Lung (tissue), 12 donors: ENCODE measurements around the gene APOO. TPM values are rescaled to one million over a fixed set of nuclear protein-coding genes. Genes with fewer than 3 reads are reported as not detected.
A peak's percentile ranks its signal among the peaks of the same experiment; 100 is the strongest.

Experiments
- ATAC-seq: fragments of 200-7000 bp; cut with Tn5 transposase; one replicate; pipeline ENCODE4 v1.9.1; 2020; ENCODE audit warnings: moderate number of reproducible peaks; ENCODE audit not compliant: insufficient read depth, low FRiP score
- DNase-seq, 3 donors: peaks; one replicate each; pipeline ENCODE4 v3.0.0-alpha.2; 2013 to 2017
- H3K27ac ChIP-seq, 2 donors: one replicate each; pipeline ENCODE4 v1.5.1; 2013; ENCODE audit warnings: mild to moderate bottlenecking in 2 of 2, moderate library complexity in 2 of 2, control low read depth in 1 of 2, inconsistent platforms in 1 of 2, low read depth in 1 of 2, low read length in 1 of 2
- H3K27me3 ChIP-seq, 3 donors: one replicate each; pipeline ENCODE4 v1.5.1; 2013; ENCODE audit warnings: low read length in 2 of 3; ENCODE audit not compliant: control insufficient read depth in 3 of 3, insufficient read depth in 3 of 3
- H3K36me3 ChIP-seq, 4 donors: one replicate each; pipeline ENCODE4 v1.5.1; 2013; ENCODE audit warnings: low read length in 4 of 4, mild to moderate bottlenecking in 1 of 4, moderate library complexity in 1 of 4; ENCODE audit not compliant: control insufficient read depth in 4 of 4, insufficient read depth in 4 of 4
- H3K4me1 ChIP-seq, 5 donors: one replicate each; pipeline ENCODE4 v1.5.1; 2013; ENCODE audit warnings: low read length in 5 of 5, mild to moderate bottlenecking in 2 of 5, moderate library complexity in 1 of 5; ENCODE audit not compliant: control insufficient read depth in 5 of 5, insufficient read depth in 5 of 5
- H3K4me3 ChIP-seq: one replicate; pipeline ENCODE4 v1.5.1; 2013; ENCODE audit warnings: mild to moderate bottlenecking, control low read depth, moderate library complexity
- H3K9ac ChIP-seq, 2 donors: one replicate each; pipeline ENCODE4 v1.5.1; 2013; ENCODE audit warnings: low read length in 2 of 2, control low read depth in 1 of 2; ENCODE audit not compliant: insufficient read depth in 1 of 2
- H3K9me3 ChIP-seq, 4 donors: one replicate each; pipeline ENCODE4 v1.5.1; 2013; ENCODE audit warnings: low read length in 3 of 4, mild to moderate bottlenecking in 1 of 4, moderate library complexity in 1 of 4; ENCODE audit not compliant: control insufficient read depth in 4 of 4, insufficient read depth in 3 of 4
- WGBS, 2 donors: extraction: QIAGEN DNeasy Blood & Tissue Kit; methylation state at CpG; one replicate each; pipeline ENCODE4 v1.1.7; 2013; 5-methylcytosine and 5-hydroxymethylcytosine counted together
- polyA plus RNA-seq, 2 donors: library from polyadenylated mRNA; stranded (reverse); fragments of 200-250 nt; gene quantifications; one replicate each; pipeline ENCODE4 v1.2.1, GENCODE V29; 2013
- total RNA-seq, 2 donors: library from RNA; depleted of rRNA in 1 of 2; stranded (reverse); fragments of >200 nt in 1 of 2; gene quantifications; one replicate each; pipeline ENCODE4 v1.2.1, GENCODE V29; 2014 to 2021
- TF ChIP-seq, protein P1 (sequence below): IDR thresholded peaks from 2 replicates; pipeline ENCODE4 v1.5.1; 2012; ENCODE audit warnings: mild to moderate bottlenecking; ENCODE audit errors: control extremely low read depth, extremely low read depth
- donor health status: control.
- donor health status: control.
- donor health status: Bipolar disorder and iron deficiency.
- donor health status: healthy.
- donor health status: DM: yes; HTN: yes; CAD: no.

Gene APOO
- total and polyA plus RNA-seq, 4 donors: 8.9 to 25.0 (median 22.6) TPM

DNA sequence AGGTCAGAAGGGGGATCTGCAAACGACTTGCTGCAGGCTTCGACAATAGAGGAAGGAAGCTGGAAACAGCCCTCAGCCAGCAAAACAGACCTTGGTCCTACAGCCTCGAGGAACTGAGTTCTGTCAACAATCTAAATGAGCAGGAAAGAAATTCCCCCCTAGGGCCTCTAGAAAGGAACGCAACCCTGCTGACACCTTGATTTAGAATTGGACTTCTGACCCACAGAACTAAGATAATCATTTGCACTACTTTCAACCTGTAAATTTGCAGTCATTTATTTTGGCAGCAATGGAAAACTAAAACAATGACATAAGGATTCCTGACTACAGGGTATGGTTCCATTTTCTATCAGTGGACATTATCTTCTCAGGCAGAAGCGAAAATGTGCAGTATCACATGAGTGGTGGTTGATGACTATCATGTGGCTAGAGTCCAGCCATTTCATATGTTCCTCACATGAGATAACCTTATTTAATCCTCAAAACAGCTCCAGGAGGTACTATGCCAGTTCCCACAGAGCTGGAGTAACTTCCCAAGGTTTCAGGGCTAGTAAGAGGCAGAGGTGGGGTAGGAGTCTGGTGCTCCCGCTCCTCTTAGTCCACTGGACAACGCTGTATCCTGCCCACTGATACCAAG, 63.1 kb downstream of the APOO start:
- Histone ChIP-seq H3K27ac (peak overlapping the region; percentile 12 to 83), H3K4me1 (peaks cover 0 to 15% (median 4%) of the 10 kb centered on the region in 5 donors), H3K9ac (peak overlapping the region in 1 of 2 donors; percentile 14), H3K4me3 (no peak overlapping the region), H3K27me3 (peaks cover 0 to 5% (median 3%) of the 10 kb centered on the region in 3 donors), H3K9me3 (peaks cover 0 to 2% (median 0%) of the 10 kb centered on the region in 4 donors), H3K36me3 (no peaks in the 10 kb centered on the region)
- 32 to 40% methylated on average over 7 of the region's 7 CpGs for WGBS, 2 donors
- ATAC-seq: no peak
- peak in 2 of 3 donors; percentile 50 to 51 for DNase-seq
- TF ChIP-seq, protein P1, sequence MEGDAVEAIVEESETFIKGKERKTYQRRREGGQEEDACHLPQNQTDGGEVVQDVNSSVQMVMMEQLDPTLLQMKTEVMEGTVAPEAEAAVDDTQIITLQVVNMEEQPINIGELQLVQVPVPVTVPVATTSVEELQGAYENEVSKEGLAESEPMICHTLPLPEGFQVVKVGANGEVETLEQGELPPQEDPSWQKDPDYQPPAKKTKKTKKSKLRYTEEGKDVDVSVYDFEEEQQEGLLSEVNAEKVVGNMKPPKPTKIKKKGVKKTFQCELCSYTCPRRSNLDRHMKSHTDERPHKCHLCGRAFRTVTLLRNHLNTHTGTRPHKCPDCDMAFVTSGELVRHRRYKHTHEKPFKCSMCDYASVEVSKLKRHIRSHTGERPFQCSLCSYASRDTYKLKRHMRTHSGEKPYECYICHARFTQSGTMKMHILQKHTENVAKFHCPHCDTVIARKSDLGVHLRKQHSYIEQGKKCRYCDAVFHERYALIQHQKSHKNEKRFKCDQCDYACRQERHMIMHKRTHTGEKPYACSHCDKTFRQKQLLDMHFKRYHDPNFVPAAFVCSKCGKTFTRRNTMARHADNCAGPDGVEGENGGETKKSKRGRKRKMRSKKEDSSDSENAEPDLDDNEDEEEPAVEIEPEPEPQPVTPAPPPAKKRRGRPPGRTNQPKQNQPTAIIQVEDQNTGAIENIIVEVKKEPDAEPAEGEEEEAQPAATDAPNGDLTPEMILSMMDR: no peak

DNA sequence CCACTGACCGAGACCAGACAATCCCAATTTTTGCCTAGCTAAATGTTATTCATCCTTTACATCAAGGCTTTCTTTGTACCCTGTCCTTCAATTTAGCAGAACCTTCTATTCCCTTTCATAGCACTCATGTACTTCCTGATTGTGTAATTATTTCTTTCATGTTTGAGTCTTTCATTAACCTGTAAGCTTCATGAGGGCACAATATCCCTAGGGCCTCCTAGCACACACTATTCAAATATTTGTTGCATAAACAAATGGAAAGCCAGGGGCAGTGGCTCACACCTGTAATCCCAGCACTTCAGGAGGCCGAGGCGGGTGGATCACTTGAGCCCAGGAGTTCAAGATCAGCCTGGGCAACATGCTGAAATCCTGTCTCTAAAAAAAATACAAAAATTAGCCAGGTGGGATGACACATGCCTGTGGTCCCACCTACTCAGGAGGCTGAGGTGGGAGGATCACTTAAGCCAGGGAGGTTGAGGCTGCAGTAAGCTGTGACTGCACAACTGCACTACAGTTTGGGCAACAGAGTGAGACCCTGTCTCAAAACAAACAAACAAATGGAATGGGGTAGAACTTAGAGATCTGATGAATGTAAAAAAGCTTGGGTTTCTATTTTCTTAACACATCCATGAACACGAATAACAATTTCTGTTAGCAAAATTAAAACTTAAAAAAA, 65.8 kb downstream of the APOO start:
- H3K4me3 ChIP-seq: no peak overlapping the region
- peaks cover 0 to 5% (median 3%) of the 10 kb centered on the region in 3 donors for H3K27me3 ChIP-seq
- no peaks in the 10 kb centered on the region for H3K36me3 ChIP-seq
- WGBS, 2 donors: 82 to 89% methylated on average over 4 of the region's 4 CpGs
- H3K9me3 ChIP-seq: peaks cover 0 to 2% (median 0%) of the 10 kb centered on the region in 4 donors
- no peak overlapping the region for H3K27ac ChIP-seq
- H3K4me1 ChIP-seq: peaks cover 0 to 15% (median 4%) of the 10 kb centered on the region in 5 donors
- ATAC-seq: no peak
- TF ChIP-seq, protein P1: no peak
- H3K9ac ChIP-seq: no peak overlapping the region
- no peak for DNase-seq

DNA sequence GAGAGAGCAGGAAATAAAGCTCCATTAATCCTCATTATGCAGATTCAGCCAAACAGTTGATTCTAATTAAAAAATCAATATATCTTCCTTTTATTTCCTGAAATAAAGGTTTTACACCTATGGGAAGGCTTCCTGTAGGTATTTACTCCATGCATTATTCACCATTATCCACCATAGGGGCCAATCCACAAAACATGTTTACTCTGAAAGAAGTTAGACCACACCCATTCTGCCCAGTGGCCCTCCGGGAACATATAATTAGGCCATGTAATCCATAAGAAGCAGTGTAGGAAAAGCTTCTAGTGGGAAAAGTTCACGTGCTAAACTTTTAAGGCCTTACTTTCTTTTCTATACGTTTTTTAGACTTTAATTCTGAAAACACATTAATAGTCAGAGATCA, 67.1 kb downstream of the APOO start:
- DNase-seq (no peak), ATAC-seq (no peak)
- 66 to 76% methylated on average over 3 of the region's 3 CpGs for WGBS, 2 donors
- Histone ChIP-seq H3K4me3 (no peak overlapping the region), H3K36me3 (no peaks in the 10 kb centered on the region), H3K4me1 (peaks cover 0 to 15% (median 4%) of the 10 kb centered on the region in 5 donors), H3K27me3 (peaks cover 0 to 5% (median 3%) of the 10 kb centered on the region in 3 donors), H3K27ac (no peak overlapping the region), H3K9ac (no peak overlapping the region), H3K9me3 (peaks cover 0 to 2% (median 0%) of the 10 kb centered on the region in 4 donors)
- TF ChIP-seq, protein P1: no peak
